Gastrocnemius medialis (tissue), 4 donors: ENCODE data around the gene IL18R1. TPM values are rescaled to one million over a fixed set of nuclear protein-coding genes. Genes with fewer than 3 reads are reported as not detected.

Source experiments
- ATAC-seq, 2 donors: fragments of 150-250 bp; one replicate each; pipeline ENCODE4 v1.9.1; 2016
- DNase-seq, 2 donors: peaks; one replicate each; pipeline ENCODE4 v3.0.0-alpha.2; 2019
- H3K27ac ChIP-seq, 4 donors: fragments of 200-600 bp; sonication (generic); 1 replicate in 1 of 4; 2 replicates in 3 of 4; pipeline ENCODE4 v1.5.1; 2016 to 2018; ENCODE audit warnings: mild to moderate bottlenecking in 2 of 4, moderate library complexity in 1 of 4
- H3K27me3 ChIP-seq, 3 donors: fragments of 200-600 bp; sonication (generic) in 2 of 3; 1 replicate in 1 of 3; 2 replicates in 2 of 3; pipeline versions ENCODE4 v1.5.1 to v1.6.0; 2016 to 2019; ENCODE audit warnings: mild to moderate bottlenecking in 1 of 3, moderate library complexity in 1 of 3
- H3K36me3 ChIP-seq, 2 donors: fragments of 200-600 bp; sonication (generic) in 1 of 2; one replicate each; pipeline ENCODE4 v1.5.1; 2017 to 2018
- H3K4me1 ChIP-seq, 2 donors: fragments of 200-600 bp; sonication (generic) in 1 of 2; one replicate each; pipeline ENCODE4 v1.5.1; 2016 to 2017; ENCODE audit warnings: mild to moderate bottlenecking in 2 of 2
- H3K4me3 ChIP-seq, 4 donors: fragments of 200-600 bp; sonication (generic) in 3 of 4; 1 replicate in 1 of 4; 2 replicates in 3 of 4; pipeline ENCODE4 v1.5.1; 2016 to 2019; ENCODE audit warnings: mild to moderate bottlenecking in 2 of 4
- H3K9me3 ChIP-seq, 3 donors: fragments of 200-600 bp; sonication (generic) in 2 of 3; 1 replicate in 1 of 3; 2 replicates in 2 of 3; pipeline ENCODE4 v1.5.1; 2016 to 2019
- CTCF ChIP-seq, 5 experiments: fragments of 450-650 bp in 3 of 5; fragments of 200-600 bp in 2 of 5; sonication (generic) in 2 of 5; IDR thresholded peaks in 4 of 5; conservative IDR thresholded peaks in 1 of 5; 1 replicate in 4 of 5; 2 replicates in 1 of 5; pipeline ENCODE4 v1.5.1; 2016 to 2019; ENCODE audit warnings: antibody characterized with exemption in 5 of 5, mild to moderate bottlenecking in 3 of 5, moderate library complexity in 3 of 5
- POLR2A ChIP-seq, 2 donors: fragments of 450-650 bp; IDR thresholded peaks; one replicate each; pipeline ENCODE4 v1.6.1; 2017; ENCODE audit warnings: antibody characterized with exemption in 2 of 2, mild to moderate bottlenecking in 2 of 2, moderate library complexity in 2 of 2
- in situ Hi-C, 4 donors: fragments of 200-750 bp; cut with MboI; loops; one replicate each; pipeline versions ENCODE4 v1.15.0 to v1.8.0; 2017; ENCODE audit warnings: low sequenced_read_pairs in 4 of 4
- intact Hi-C: fragments of 100-400 bp; cut with DNase I; formaldehyde crosslinking; loops from one replicate; pipeline ENCODE4 v1.15.1; 2023; ENCODE audit warnings: low total_unique reads
- total RNA-seq, 4 donors: library from RNA; depleted of rRNA; stranded (reverse); fragments of >200 nt; gene quantifications; one replicate each; pipeline versions ENCODE4 v1.1.0 to v1.2.3, GENCODE V29; 2016

The IL18R1 gene
- total RNA-seq, 4 donors from 2014 or later = 0.36 to 2.8 (median 1.1) TPM

GRCh38 chr2:102359527-102359926 lies 3.9 kb downstream of the IL18R1 start:
- intact Hi-C loops (loop anchor here (5.0 to 10.0 kb wide), 3 partner anchors 175 to 352 kb away; partner anchors contain the start of gene IL1RL2), in situ Hi-C loops (loop anchor here in 2 of 4 donors (5.0 to 10.0 kb wide), 2 partner anchors 105 to 342 kb away; no protein-coding TSS in a partner anchor)
- DNase-seq (no peak), ATAC-seq (no peak)
- no peak overlapping the region for H3K4me3 ChIP-seq
- no peaks in the 10 kb centered on the region for H3K9me3 ChIP-seq
- peaks cover 0 to 6% of the 10 kb centered on the region in 2 donors for H3K4me1 ChIP-seq
- no peaks in the 10 kb centered on the region for H3K36me3 ChIP-seq
- no peak for TF ChIP-seq POLR2A (IDR thresholded peaks at IDR 0.05)
- TF ChIP-seq CTCF (IDR thresholded peaks at IDR 0.05 in 4 of 5, conservative IDR thresholded peaks at IDR 0.05 in 1 of 5) = no peak
- no peak overlapping the region for H3K27ac ChIP-seq
- H3K27me3 ChIP-seq = no peaks in the 10 kb centered on the region

- no peak for DNase-seq
- H3K4me1 ChIP-seq = no peaks in the 10 kb centered on the region
- no peak for ATAC-seq
- H3K36me3 ChIP-seq = no peaks in the 10 kb centered on the region
- no peaks in the 10 kb centered on the region for H3K27me3 ChIP-seq
- H3K4me3 ChIP-seq = no peak overlapping the region
- no peak for TF ChIP-seq POLR2A (IDR thresholded peaks at IDR 0.05)
- no peak for TF ChIP-seq CTCF (IDR thresholded peaks at IDR 0.05 in 4 of 5, conservative IDR thresholded peaks at IDR 0.05 in 1 of 5)
- intact Hi-C loops = no loop called here
- no peaks in the 10 kb centered on the region for H3K9me3 ChIP-seq
- in situ Hi-C loops = no loop called here
- no peak overlapping the region for H3K27ac ChIP-seq
These were observed 6.1 kb downstream of the IL18R1 start for GRCh38 chr2:102361632-102362241.

DNA sequence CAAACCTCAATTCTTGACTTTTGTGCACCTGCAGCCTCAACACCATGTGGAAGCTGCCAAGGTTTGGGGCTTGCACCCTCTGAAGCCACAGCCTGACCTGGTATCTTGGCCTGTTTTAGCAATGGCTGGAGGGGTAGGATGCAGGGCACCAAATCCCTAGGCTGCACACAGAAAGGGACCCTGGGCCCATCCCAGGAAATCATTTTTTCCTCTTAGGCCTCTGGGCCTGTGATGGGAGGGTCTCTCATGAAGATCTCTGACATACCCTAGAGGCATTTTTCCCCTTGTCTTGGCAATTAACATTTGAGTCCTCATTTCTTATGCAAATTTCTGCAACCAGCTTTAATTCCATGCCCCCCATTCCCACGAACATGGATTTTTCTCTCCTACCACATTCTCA lies 10.2 kb downstream of the IL18R1 start:
- DNase-seq = no peak
- TF ChIP-seq CTCF (IDR thresholded peaks at IDR 0.05 in 4 of 5, conservative IDR thresholded peaks at IDR 0.05 in 1 of 5) (no peak), POLR2A (IDR thresholded peaks at IDR 0.05) (no peak)
- H3K4me3 ChIP-seq = no peak overlapping the region
- H3K4me1 ChIP-seq = no peaks in the 10 kb centered on the region
- no peaks in the 10 kb centered on the region for H3K36me3 ChIP-seq
- intact Hi-C loops (no loop called here), in situ Hi-C loops (no loop called here)
- no peak overlapping the region for H3K27ac ChIP-seq
- H3K27me3 ChIP-seq = no peaks in the 10 kb centered on the region
- no peak for ATAC-seq
- no peaks in the 10 kb centered on the region for H3K9me3 ChIP-seq

DNA sequence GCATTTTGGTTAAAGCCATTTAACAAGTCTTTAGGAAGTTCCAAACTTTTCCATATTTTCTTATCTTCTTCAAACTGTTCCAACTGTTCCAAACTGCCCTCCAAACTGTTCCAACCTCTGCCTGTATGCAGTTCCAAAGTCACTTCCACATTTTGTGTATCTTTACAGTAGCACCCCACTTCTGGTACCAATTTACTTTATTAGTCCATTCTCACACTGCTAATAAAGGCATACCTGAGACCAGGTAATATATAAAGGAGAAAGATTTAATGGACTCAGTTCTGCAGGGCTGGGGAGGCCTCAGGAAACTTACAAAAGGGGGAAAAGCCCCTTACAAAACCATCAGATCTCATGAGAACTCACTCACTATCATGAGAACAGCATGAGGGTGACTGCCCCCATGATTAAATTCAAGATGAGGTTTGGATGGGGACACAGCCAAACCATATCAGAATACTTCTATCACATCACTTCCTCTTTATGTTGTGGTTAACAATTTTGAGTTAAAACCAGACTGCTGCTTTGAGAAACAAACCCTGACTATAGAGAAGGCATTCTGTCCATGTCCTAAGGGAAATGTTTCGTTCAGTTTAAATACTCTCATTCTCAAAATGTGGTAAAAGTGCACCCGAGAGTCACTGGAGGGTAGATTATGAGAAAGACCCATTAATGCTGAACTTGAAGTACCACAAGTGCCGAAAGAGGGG lies 11.0 kb downstream of the IL18R1 start:
- intact Hi-C loops = no loop called here
- Histone ChIP-seq H3K27ac (no peak overlapping the region), H3K4me1 (no peaks in the 10 kb centered on the region), H3K27me3 (no peaks in the 10 kb centered on the region), H3K4me3 (no peak overlapping the region), H3K36me3 (no peaks in the 10 kb centered on the region), H3K9me3 (no peaks in the 10 kb centered on the region)
- no peak for DNase-seq
- in situ Hi-C loops = no loop called here
- TF ChIP-seq POLR2A (IDR thresholded peaks at IDR 0.05) (no peak), CTCF (IDR thresholded peaks at IDR 0.05 in 4 of 5, conservative IDR thresholded peaks at IDR 0.05 in 1 of 5) (no peak)
- no peak for ATAC-seq
